H9 (cell line): ENCODE measurements around the gene CD48. TPM values are rescaled to one million over a fixed set of nuclear protein-coding genes. Genes with fewer than 3 reads are reported as not detected.

Source experiments
- DNase-seq: peaks from one replicate; pipeline ENCODE4 v3.0.0-alpha.2; 2017
- H2AFZ ChIP-seq: one replicate; pipeline ENCODE4 v1.6.1; 2013; ENCODE audit warnings: mild to moderate bottlenecking, low read length, control low read depth, moderate library complexity
- H2AK5ac ChIP-seq: 2 replicates; pipeline ENCODE4 v1.6.1; 2013; ENCODE audit warnings: low read length, control low read depth, mixed read lengths; ENCODE audit not compliant: insufficient read length
- H2BK120ac ChIP-seq: one replicate; pipeline ENCODE4 v1.6.1; 2013; ENCODE audit warnings: low read depth, mild to moderate bottlenecking, low read length, control low read depth, inconsistent platforms; ENCODE audit not compliant: poor library complexity, severe bottlenecking
- H2BK12ac ChIP-seq: 2 replicates; pipeline ENCODE4 v1.6.1; 2013; ENCODE audit warnings: low read length, control low read depth, mixed read lengths, low read depth; ENCODE audit not compliant: insufficient read length
- H2BK15ac ChIP-seq: 2 replicates; pipeline ENCODE4 v1.6.1; 2013; ENCODE audit warnings: low read depth, low read length, control low read depth
- H2BK20ac ChIP-seq: one replicate; pipeline ENCODE4 v1.6.1; 2013; ENCODE audit warnings: low read depth, mild to moderate bottlenecking, low read length, control low read depth, inconsistent platforms; ENCODE audit not compliant: poor library complexity, severe bottlenecking
- H2BK5ac ChIP-seq: 2 replicates; pipeline ENCODE4 v1.6.1; 2013; ENCODE audit warnings: low read length, control low read depth, mixed read lengths; ENCODE audit not compliant: insufficient read length
- H3K14ac ChIP-seq: 2 replicates; pipeline ENCODE4 v1.6.1; 2013; ENCODE audit warnings: low read length, control low read depth; ENCODE audit not compliant: insufficient read depth
- H3K18ac ChIP-seq: 2 replicates; pipeline ENCODE4 v1.6.1; 2013; ENCODE audit warnings: low read depth, mild to moderate bottlenecking, mixed read lengths, low read length, control low read depth; ENCODE audit not compliant: insufficient read length
- H3K23ac ChIP-seq: 2 replicates; pipeline ENCODE4 v1.6.1; 2013; ENCODE audit warnings: low read length, control low read depth, mixed read lengths, low read depth; ENCODE audit not compliant: insufficient read length
- H3K23me2 ChIP-seq: 2 replicates; pipeline ENCODE4 v1.6.1; 2013; ENCODE audit warnings: low read depth, mild to moderate bottlenecking, mixed read lengths, low read length, control low read depth; ENCODE audit not compliant: insufficient read length, poor library complexity, severe bottlenecking
- H3K27ac ChIP-seq: 2 replicates; pipeline ENCODE4 v1.5.1; 2013; ENCODE audit warnings: low read length, control low read depth, mixed read lengths, low read depth; ENCODE audit not compliant: insufficient read length
- H3K27me3 ChIP-seq: 2 replicates; pipeline ENCODE4 v1.6.1; 2013; ENCODE audit warnings: low read length, control low read depth, inconsistent platforms; ENCODE audit not compliant: insufficient read depth
- H3K4ac ChIP-seq: 2 replicates; pipeline ENCODE4 v1.6.1; 2013; ENCODE audit warnings: low read depth, mild to moderate bottlenecking, control low read depth, inconsistent platforms, low read length, moderate library complexity
- H3K4me1 ChIP-seq: 2 replicates; pipeline ENCODE4 v1.6.1; 2013; ENCODE audit warnings: low read length, control low read depth, inconsistent platforms; ENCODE audit not compliant: insufficient read depth
- H3K4me2 ChIP-seq: 2 replicates; pipeline ENCODE4 v1.6.1; 2013; ENCODE audit warnings: low read length, control low read depth, mixed read lengths; ENCODE audit not compliant: insufficient read length, insufficient read depth
- H3K56ac ChIP-seq: 2 replicates; pipeline ENCODE4 v1.6.1; 2013; ENCODE audit warnings: low read depth, mild to moderate bottlenecking, mixed read lengths, low read length, control low read depth; ENCODE audit not compliant: insufficient read length
- H3K79me1 ChIP-seq: 2 replicates; pipeline ENCODE4 v1.6.1; 2013; ENCODE audit warnings: low read depth, mild to moderate bottlenecking, moderate library complexity, low read length, control low read depth, inconsistent platforms; ENCODE audit not compliant: insufficient read depth, poor library complexity, severe bottlenecking
- H3K79me2 ChIP-seq: 2 replicates; pipeline ENCODE4 v1.6.1; 2013; ENCODE audit warnings: low read length, control low read depth, inconsistent platforms; ENCODE audit not compliant: insufficient read depth
- H3K9ac ChIP-seq: 2 replicates; pipeline ENCODE4 v1.6.1; 2013; ENCODE audit warnings: low read length, control low read depth, mixed read lengths; ENCODE audit not compliant: insufficient read length; ENCODE audit errors: extremely low read depth
- H3K9me3 ChIP-seq: one replicate; pipeline ENCODE4 v1.6.1; 2013; ENCODE audit warnings: low read depth, low read length, inconsistent platforms; ENCODE audit not compliant: control insufficient read depth
- H3T11ph ChIP-seq: one replicate; pipeline ENCODE4 v1.6.1; 2013; ENCODE audit warnings: mild to moderate bottlenecking, low read length, control low read depth, inconsistent platforms
- H4K20me1 ChIP-seq: one replicate; pipeline ENCODE4 v1.6.1; 2013; ENCODE audit not compliant: control insufficient read depth, insufficient read length, insufficient read depth
- H4K5ac ChIP-seq: 2 replicates; pipeline ENCODE4 v1.6.1; 2013; ENCODE audit warnings: low read depth, mild to moderate bottlenecking, mixed read lengths, low read length, control low read depth; ENCODE audit not compliant: insufficient read length
- H4K8ac ChIP-seq: replicated peaks from 2 replicates; pipeline ENCODE4 v1.6.1; 2013; ENCODE audit warnings: low read length, control low read depth, mixed read lengths, low read depth; ENCODE audit not compliant: insufficient read length
- H4K91ac ChIP-seq: 2 replicates; pipeline ENCODE4 v1.6.1; 2013; ENCODE audit warnings: low read depth, mild to moderate bottlenecking, moderate library complexity, mixed read lengths, low read length, control low read depth; ENCODE audit not compliant: insufficient read length
- H3K27ac Mint-ChIP-seq, 3 experiments: 2 replicates in 2 of 3; 3 replicates in 1 of 3; pipeline ENCODE4 v1.8.0; 2020 to 2021; ENCODE audit warnings: mixed read lengths in 3 of 3, mild to moderate bottlenecking in 1 of 3, moderate library complexity in 1 of 3
- H3K27me3 Mint-ChIP-seq: 2 replicates; pipeline ENCODE4 v1.8.0; 2021; ENCODE audit warnings: low read depth, mild to moderate bottlenecking, moderate library complexity, mixed read lengths
- H3K36me3 Mint-ChIP-seq, 3 experiments: 2 replicates in 2 of 3; 3 replicates in 1 of 3; pipeline ENCODE4 v1.8.0; 2020 to 2021; ENCODE audit warnings: low read depth in 3 of 3, mixed read lengths in 3 of 3; ENCODE audit not compliant: insufficient read depth in 1 of 3
- H3K4me1 Mint-ChIP-seq, 2 experiments: 2 replicates each; pipeline ENCODE4 v1.8.0; 2020; ENCODE audit warnings: mixed read lengths in 2 of 2
- H3K4me3 Mint-ChIP-seq, 2 experiments: 2 replicates in 1 of 2; 3 replicates in 1 of 2; pipeline ENCODE4 v1.8.0; 2020 to 2021; ENCODE audit warnings: mild to moderate bottlenecking in 2 of 2, mixed read lengths in 2 of 2, moderate library complexity in 1 of 2
- H3K9me3 Mint-ChIP-seq, 2 experiments: 2 replicates in 1 of 2; 3 replicates in 1 of 2; pipeline ENCODE4 v1.8.0; 2020; ENCODE audit warnings: mild to moderate bottlenecking in 2 of 2, mixed read lengths in 2 of 2, moderate library complexity in 1 of 2
- total RNA-seq: library from RNA; stranded (reverse); gene quantifications from 2 replicates; pipeline ENCODE4 v1.2.1, GENCODE V29; 2021
- TF ChIP-seq, protein P1 (sequence below): fragments of 200-600 bp; sonication (generic); conservative IDR thresholded peaks from 3 replicates; pipeline ENCODE4 v1.8.0; 2021; ENCODE audit warnings: antibody characterized with exemption, mild to moderate bottlenecking

Gene CD48
- total RNA-seq, 1 experiment from 2014 or later: not detected

DNA sequence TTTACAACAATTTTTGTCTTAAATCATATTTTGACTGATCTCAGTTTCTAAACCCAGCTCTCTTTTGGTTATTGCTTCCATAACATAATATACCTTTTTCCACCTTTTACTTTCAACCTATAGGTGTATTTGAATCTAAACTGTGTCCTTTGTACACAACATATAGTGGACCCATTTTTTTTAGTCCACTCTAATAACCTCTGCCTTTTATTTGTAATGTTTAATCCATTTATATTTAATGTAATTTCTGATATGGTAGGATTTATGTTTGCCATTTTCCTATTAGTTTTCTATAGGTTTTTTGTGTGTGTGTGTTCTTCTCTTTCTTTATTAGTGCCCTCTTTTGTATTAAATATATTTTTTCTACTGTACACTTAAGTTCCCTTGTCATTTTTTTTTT, 42.3 kb downstream of the CD48 start:
- H2AFZ ChIP-seq: no peak overlapping the region
- no peak for DNase-seq
- no peak overlapping the region for H4K8ac ChIP-seq
- Mint-ChIP-seq H3K9me3 (peaks cover 15 to 29% of the 10 kb centered on the region in 2 experiments), H3K27me3 (no peaks in the 10 kb centered on the region), H3K36me3 (peaks cover 3 to 27% (median 12%) of the 10 kb centered on the region in 3 experiments; a peak in 6 of 7 replicates), H3K27ac (no peak overlapping the region), H3K4me3 (no peak overlapping the region), H3K4me1 (peaks cover 14 to 18% of the 10 kb centered on the region in 2 experiments)
- no peak overlapping the region for H2BK120ac ChIP-seq
- H2BK15ac ChIP-seq: no peak overlapping the region
- H2AK5ac ChIP-seq: no peak overlapping the region
- H3K9me3 ChIP-seq: no peaks in the 10 kb centered on the region
- no peaks in the 10 kb centered on the region for H3K79me1 ChIP-seq
- TF ChIP-seq, protein P1, sequence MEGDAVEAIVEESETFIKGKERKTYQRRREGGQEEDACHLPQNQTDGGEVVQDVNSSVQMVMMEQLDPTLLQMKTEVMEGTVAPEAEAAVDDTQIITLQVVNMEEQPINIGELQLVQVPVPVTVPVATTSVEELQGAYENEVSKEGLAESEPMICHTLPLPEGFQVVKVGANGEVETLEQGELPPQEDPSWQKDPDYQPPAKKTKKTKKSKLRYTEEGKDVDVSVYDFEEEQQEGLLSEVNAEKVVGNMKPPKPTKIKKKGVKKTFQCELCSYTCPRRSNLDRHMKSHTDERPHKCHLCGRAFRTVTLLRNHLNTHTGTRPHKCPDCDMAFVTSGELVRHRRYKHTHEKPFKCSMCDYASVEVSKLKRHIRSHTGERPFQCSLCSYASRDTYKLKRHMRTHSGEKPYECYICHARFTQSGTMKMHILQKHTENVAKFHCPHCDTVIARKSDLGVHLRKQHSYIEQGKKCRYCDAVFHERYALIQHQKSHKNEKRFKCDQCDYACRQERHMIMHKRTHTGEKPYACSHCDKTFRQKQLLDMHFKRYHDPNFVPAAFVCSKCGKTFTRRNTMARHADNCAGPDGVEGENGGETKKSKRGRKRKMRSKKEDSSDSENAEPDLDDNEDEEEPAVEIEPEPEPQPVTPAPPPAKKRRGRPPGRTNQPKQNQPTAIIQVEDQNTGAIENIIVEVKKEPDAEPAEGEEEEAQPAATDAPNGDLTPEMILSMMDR: no peak
- peaks cover 15% of the 10 kb centered on the region for H3K4me1 ChIP-seq
- no peaks in the 10 kb centered on the region for H3K23me2 ChIP-seq
- no peak overlapping the region for H3K27ac ChIP-seq
- H3K4me2 ChIP-seq: no peak overlapping the region
- no peak overlapping the region for H3K18ac ChIP-seq
- no peak overlapping the region for H3K23ac ChIP-seq
- H4K20me1 ChIP-seq: no peaks in the 10 kb centered on the region
- H2BK12ac ChIP-seq: no peak overlapping the region
- H3T11ph ChIP-seq: no peak overlapping the region
- no peak overlapping the region for H3K9ac ChIP-seq
- H4K91ac ChIP-seq: no peak overlapping the region
- H3K4ac ChIP-seq: no peak overlapping the region
- H3K79me2 ChIP-seq: no peaks in the 10 kb centered on the region
- H3K27me3 ChIP-seq: no peaks in the 10 kb centered on the region
- no peak overlapping the region for H2BK5ac ChIP-seq
- no peak overlapping the region for H4K5ac ChIP-seq
- no peak overlapping the region for H3K56ac ChIP-seq
- H3K14ac ChIP-seq: no peak overlapping the region
- H2BK20ac ChIP-seq: no peak overlapping the region
